ENCODE measurements around the gene EPB42. TPM values are rescaled to one million over a fixed set of nuclear protein-coding genes. Genes with fewer than 3 reads are reported as not detected.
"Not testable (repeated sequence)": the region's sequence is repeated elsewhere in the genome, so short reads cannot be mapped to it uniquely, and the experiment has no call there.

EPB42 gene
- total and polyA plus RNA-seq, 4 donors, result 0.03 to 11.1 (median 0.18) TPM; not detected in 1

DNA sequence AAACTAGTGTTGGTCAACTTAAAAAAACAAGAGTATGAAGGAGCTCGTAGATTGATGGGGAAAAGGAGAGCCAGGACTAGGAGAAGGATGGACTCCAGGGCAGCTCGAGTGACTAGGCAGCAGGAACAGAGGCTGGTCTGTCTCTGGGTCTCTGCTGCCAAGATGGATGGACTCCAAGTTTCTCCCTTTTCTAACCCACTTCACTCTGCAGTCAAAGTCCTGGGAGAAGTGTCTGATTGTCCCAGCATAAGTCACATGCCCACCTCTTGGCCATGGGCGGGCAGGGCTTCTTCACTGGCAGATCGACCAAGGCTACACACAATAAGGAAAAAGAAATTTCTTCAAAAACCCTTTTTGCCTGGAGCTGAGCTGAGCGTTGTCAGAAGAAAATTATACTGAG lies 9.2 kb upstream of the EPB42 start:
- Histone ChIP-seq H3K27ac (ENCODE audit: low read depth in 1 of 2, low read length in 1 of 2) (no peak overlapping the region), H3K4me1 (ENCODE audit: control insufficient read depth in 5 of 5, insufficient read depth in 5 of 5, low read length in 5 of 5) (peaks cover 0 to 4% (median 0%) of the 10 kb centered on the region in 5 donors), H3K9me3 (ENCODE audit: control insufficient read depth in 4 of 4, insufficient read depth in 3 of 4, low read length in 3 of 4) (no peaks in the 10 kb centered on the region), H3K27me3 (ENCODE audit: control insufficient read depth in 3 of 3, insufficient read depth in 3 of 3, low read length in 2 of 3) (no peaks in the 10 kb centered on the region), H3K9ac (ENCODE audit: insufficient read depth in 1 of 2, low read length in 2 of 2) (no peak overlapping the region), H3K4me3 (no peak overlapping the region), H3K36me3 (ENCODE audit: control insufficient read depth in 4 of 4, insufficient read depth in 4 of 4, low read length in 4 of 4) (no peaks in the 10 kb centered on the region)
- DNase-seq, result no peak
- no peak for TF ChIP-seq CTCF (IDR thresholded peaks at IDR 0.05; ENCODE audit: control extremely low read depth, extremely low read depth)
- 81 to 90% methylated on average over 5 of the region's 5 CpGs for WGBS, 2 donors
- no peak for ATAC-seq (ENCODE audit: insufficient read depth, low FRiP score)

DNA sequence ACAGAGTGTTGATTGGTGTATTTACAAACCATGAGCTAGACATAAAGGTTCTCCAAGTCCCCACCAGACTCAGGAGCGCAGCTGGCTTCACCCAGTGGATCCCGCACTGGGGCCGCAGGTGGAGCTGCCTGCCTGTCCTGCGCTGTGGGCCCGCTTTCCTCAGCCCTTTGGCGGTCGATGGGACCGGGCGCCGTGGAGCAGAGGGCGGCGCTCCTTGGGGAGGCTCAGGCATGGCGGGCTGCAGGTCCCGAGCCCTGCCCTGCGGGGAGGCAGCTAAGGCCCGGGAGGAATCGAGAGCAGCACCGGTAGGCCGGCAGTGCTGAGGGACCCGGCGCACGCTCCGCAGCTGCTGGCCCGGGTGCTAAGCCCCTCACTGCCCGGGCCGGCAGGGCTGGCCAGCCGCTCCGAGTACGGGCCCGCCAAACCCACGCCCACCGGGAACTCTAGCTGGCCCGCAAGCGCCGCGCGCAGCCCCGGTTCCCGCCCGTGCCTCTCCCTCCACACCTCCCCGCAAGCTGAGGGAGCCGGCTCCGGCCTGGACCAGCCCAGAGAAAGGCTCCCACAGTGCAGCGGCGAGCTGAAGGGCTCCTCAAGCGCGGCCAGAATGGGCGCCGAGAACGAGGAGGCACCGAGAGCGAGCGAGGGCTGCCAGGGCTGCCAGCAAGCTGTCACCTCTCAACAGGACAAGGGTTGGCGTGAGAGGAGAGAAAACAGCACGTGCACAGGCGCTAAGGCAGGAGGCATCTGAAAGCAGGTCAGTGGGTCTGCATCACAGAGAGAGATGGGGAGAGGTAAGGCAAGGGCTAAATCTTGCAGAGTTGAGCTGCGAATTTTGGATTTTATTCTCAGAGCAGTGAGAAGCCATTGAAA lies 5.9 kb upstream of the EPB42 start:
- H3K4me1 ChIP-seq (ENCODE audit: control insufficient read depth in 5 of 5, insufficient read depth in 5 of 5, low read length in 5 of 5), result peaks cover 0 to 1% (median 0%) of the 10 kb centered on the region in 5 donors
- WGBS, 2 donors, result 96 to 97% methylated on average over 57 of the region's 57 CpGs
- no peaks in the 10 kb centered on the region for H3K36me3 ChIP-seq (ENCODE audit: control insufficient read depth in 4 of 4, insufficient read depth in 4 of 4, low read length in 4 of 4)
- no peaks in the 10 kb centered on the region for H3K9me3 ChIP-seq (ENCODE audit: control insufficient read depth in 4 of 4, insufficient read depth in 3 of 4, low read length in 3 of 4)
- no peak overlapping the region for H3K27ac ChIP-seq (ENCODE audit: low read depth in 1 of 2, low read length in 1 of 2)
- no peak for TF ChIP-seq CTCF (IDR thresholded peaks at IDR 0.05; ENCODE audit: control extremely low read depth, extremely low read depth)
- DNase-seq (no peak), ATAC-seq (ENCODE audit: insufficient read depth, low FRiP score) (no peak)
- H3K9ac ChIP-seq (ENCODE audit: insufficient read depth in 1 of 2, low read length in 2 of 2), result no peak overlapping the region
- no peaks in the 10 kb centered on the region for H3K27me3 ChIP-seq (ENCODE audit: control insufficient read depth in 3 of 3, insufficient read depth in 3 of 3, low read length in 2 of 3)
- H3K4me3 ChIP-seq, result no peak overlapping the region

DNA sequence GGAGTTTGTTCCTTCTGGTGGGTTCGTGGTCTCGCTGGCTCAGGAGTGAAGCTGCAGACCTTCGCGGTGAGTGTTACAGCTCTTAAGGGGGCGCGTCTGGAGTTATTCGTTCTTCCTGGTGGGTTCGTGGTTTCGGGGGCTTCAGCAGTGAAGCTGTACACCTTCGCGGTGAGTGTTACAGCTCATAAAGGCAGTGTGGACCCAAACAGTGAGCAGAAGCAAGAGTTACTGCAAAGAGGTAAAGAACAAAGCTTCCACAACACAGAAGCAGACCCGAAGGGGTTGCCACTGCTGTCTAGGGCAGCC lies 5.1 kb upstream of the EPB42 start:
- not testable (repeated sequence) for H3K27ac ChIP-seq (ENCODE audit: low read depth in 1 of 2, low read length in 1 of 2); H3K9ac ChIP-seq (ENCODE audit: insufficient read depth in 1 of 2, low read length in 2 of 2); ATAC-seq (ENCODE audit: insufficient read depth, low FRiP score); H3K4me1 ChIP-seq (ENCODE audit: control insufficient read depth in 5 of 5, insufficient read depth in 5 of 5, low read length in 5 of 5); H3K9me3 ChIP-seq (ENCODE audit: control insufficient read depth in 4 of 4, insufficient read depth in 3 of 4, low read length in 3 of 4); H3K36me3 ChIP-seq (ENCODE audit: control insufficient read depth in 4 of 4, insufficient read depth in 4 of 4, low read length in 4 of 4); H3K27me3 ChIP-seq (ENCODE audit: control insufficient read depth in 3 of 3, insufficient read depth in 3 of 3, low read length in 2 of 3); DNase-seq; H3K4me3 ChIP-seq
- WGBS, 2 donors, result 76 to 87% methylated on average over 12 of the region's 12 CpGs

- ATAC-seq (ENCODE audit: insufficient read depth, low FRiP score) (peak; percentile 69), DNase-seq (peak; percentile 26 to 69 (median 57))
- Histone ChIP-seq H3K27ac (ENCODE audit: low read depth in 1 of 2, low read length in 1 of 2) (no peak overlapping the region), H3K27me3 (ENCODE audit: control insufficient read depth in 3 of 3, insufficient read depth in 3 of 3, low read length in 2 of 3) (no peaks in the 10 kb centered on the region), H3K4me3 (no peak overlapping the region), H3K36me3 (ENCODE audit: control insufficient read depth in 4 of 4, insufficient read depth in 4 of 4, low read length in 4 of 4) (no peaks in the 10 kb centered on the region), H3K9me3 (ENCODE audit: control insufficient read depth in 4 of 4, insufficient read depth in 3 of 4, low read length in 3 of 4) (no peaks in the 10 kb centered on the region), H3K4me1 (ENCODE audit: control insufficient read depth in 5 of 5, insufficient read depth in 5 of 5, low read length in 5 of 5) (no peaks in the 10 kb centered on the region), H3K9ac (ENCODE audit: insufficient read depth in 1 of 2, low read length in 2 of 2) (no peak overlapping the region)
- peak; percentile 42 for TF ChIP-seq CTCF (IDR thresholded peaks at IDR 0.05; ENCODE audit: control extremely low read depth, extremely low read depth)
- WGBS, 2 donors, result 44 to 50% methylated on average over 16 of the region's 16 CpGs
Observed at GRCh38 chr15:43225201-43225949, 4.6 kb upstream of the EPB42 start.
